GM12878 (cell line): Measurements from ENCODE around the gene FAR2. TPM values are rescaled to one million over a fixed set of nuclear protein-coding genes. Genes with fewer than 3 reads are reported as not detected.

ENCODE experiments used
- ATAC-seq: fragments of 200-7000 bp; cut with Tn5 transposase; 3 replicates; pipeline ENCODE4 v1.9.1; 2020; ENCODE audit warnings: mild to moderate bottlenecking, moderate library complexity
- BruUV-seq: library from RNA; stranded (reverse); fragments of 400-500 nt; replicated peaks from 2 replicates; lab custom pipeline; 2021; lab: Mats Ljungman, UMichigan
- CTCF ChIA-PET: fragments of 300-600 bp; sonication (Branson Sonifier 250); formaldehyde crosslinking; extraction: SDS; loops from one replicate; lab custom pipeline; 2021; ENCODE audit warnings: inconsistent platforms; lab: Yijun Ruan, JAX
- POLR2A ChIA-PET: fragments of 350-600 bp; formaldehyde crosslinking; extraction: SDS; loops from one replicate; lab custom pipeline; 2021; ENCODE audit warnings: inconsistent platforms; lab: Charles Lee
- RAD21 ChIA-PET: fragments of 300-600 bp; sonication (Branson Sonifier 250); formaldehyde crosslinking; loops from one replicate; lab custom pipeline; 2023; ENCODE audit warnings: antibody characterized with exemption; ENCODE audit not compliant: unreplicated experiment; lab: Charles Lee
- SMC1A ChIA-PET: fragments of 300-600 bp; sonication (Branson Sonifier 250); formaldehyde crosslinking; loops from one replicate; lab custom pipeline; 2023; ENCODE audit not compliant: unreplicated experiment, uncharacterized antibody; lab: Charles Lee
- DNase-seq: peaks from one replicate; pipeline ENCODE4 v3.0.0-alpha.2; 2011; ENCODE audit warnings: low read depth, low spot score
- FAIRE-seq: peaks from 3 replicates; lab custom pipeline; 2011; peaks lifted over from hg19 to GRCh38; lab: Jason Lieb, UNC
- H2AFZ ChIP-seq: 2 replicates; pipeline ENCODE4 v1.6.0; 2011; ENCODE audit warnings: low read depth, low read length, control low read depth; ENCODE audit not compliant: control insufficient read depth
- H3K27ac ChIP-seq: 2 replicates; pipeline ENCODE4 v1.5.1; 2011; ENCODE audit warnings: control low read depth; ENCODE audit not compliant: control insufficient read depth, insufficient read depth
- H3K27me3 ChIP-seq, 2 experiments: replicated peaks in 1 of 2; 2 replicates each; pipeline versions ENCODE4 v1.6.0 to v1.6.1; 2011; ENCODE audit warnings: low read length in 1 of 2; ENCODE audit not compliant: control insufficient read depth in 2 of 2, insufficient read depth in 2 of 2
- H3K36me3 ChIP-seq, 2 experiments: 2 replicates each; pipeline ENCODE4 v1.5.1; 2011; ENCODE audit warnings: low read length in 1 of 2; ENCODE audit not compliant: control insufficient read depth in 2 of 2, insufficient read depth in 2 of 2
- H3K4me1 ChIP-seq: 2 replicates; pipeline ENCODE4 v1.6.1; 2011; ENCODE audit warnings: mild to moderate bottlenecking, low read length, moderate library complexity, mixed read lengths; ENCODE audit not compliant: control insufficient read depth, insufficient read depth
- H3K4me2 ChIP-seq: 2 replicates; pipeline ENCODE4 v1.6.0; 2011; ENCODE audit warnings: control low read depth; ENCODE audit not compliant: control insufficient read depth, insufficient read depth
- H3K4me3 ChIP-seq: fragments of 200-600 bp; sonication (generic); 2 replicates; pipeline ENCODE4 v1.5.1; 2016
- H3K79me2 ChIP-seq: 2 replicates; pipeline ENCODE4 v1.6.0; 2011; ENCODE audit warnings: low read length; ENCODE audit not compliant: control insufficient read depth, insufficient read depth
- H3K9ac ChIP-seq: 2 replicates; pipeline ENCODE4 v1.8.0; 2011; ENCODE audit warnings: low read length, control low read depth, mixed read lengths; ENCODE audit not compliant: control insufficient read depth, insufficient read depth
- H3K9me3 ChIP-seq: replicated peaks from 3 replicates; pipeline ENCODE4 v1.5.1; 2011; ENCODE audit warnings: mild to moderate bottlenecking, low read length; ENCODE audit not compliant: control insufficient read depth, insufficient read depth
- H4K20me1 ChIP-seq: 2 replicates; pipeline ENCODE4 v1.6.0; 2011; ENCODE audit not compliant: control insufficient read depth, insufficient read depth
- BCL3 ChIP-seq: IDR thresholded peaks from 2 replicates; pipeline ENCODE4 v1.6.1; 2011; ENCODE audit warnings: borderline replicate concordance, low read depth, mild to moderate bottlenecking, moderate library complexity, low read length; ENCODE audit not compliant: insufficient read depth, poor library complexity, severe bottlenecking
- BHLHE40 ChIP-seq, 2 experiments: fragments of 450-650 bp in 1 of 2; IDR thresholded peaks; 2 replicates each; pipeline ENCODE4 v1.6.1; 2011 to 2017; ENCODE audit warnings: low read depth in 2 of 2, borderline replicate concordance in 1 of 2, improper control_type of control experiment in 1 of 2, low read length in 1 of 2, mild to moderate bottlenecking in 1 of 2
- IRF5 ChIP-seq: fragments of 450-650 bp; IDR thresholded peaks from 2 replicates; pipeline ENCODE4 v1.6.1; 2017; ENCODE audit warnings: borderline replicate concordance
- MAX ChIP-seq: IDR thresholded peaks from 2 replicates; pipeline ENCODE4 v1.6.1; 2012; ENCODE audit warnings: low read depth, low read length, improper control_type of control experiment
- SMARCA5 ChIP-seq: fragments of 450-650 bp; IDR thresholded peaks from 2 replicates; pipeline ENCODE4 v1.6.1; 2017; ENCODE audit warnings: mild to moderate bottlenecking
- TAF1 ChIP-seq: IDR thresholded peaks from 2 replicates; pipeline ENCODE4 v1.6.1; 2011; ENCODE audit warnings: mild to moderate bottlenecking, low read depth, low read length, borderline replicate concordance
- in situ Hi-C: fragments of 300-500 bp; cut with MboI; formaldehyde crosslinking; loops from 9 replicates; pipeline ENCODE4 v1.14.3; 2018; ENCODE audit warnings: mixed read lengths
- intact Hi-C: fragments of 100-400 bp; cut with micrococcal nuclease; formaldehyde crosslinking; loops from one replicate; pipeline ENCODE4 v1.14.2; 2022; ENCODE audit not compliant: unreplicated experiment
- polyA plus RNA-seq, 11 experiments: library from polyadenylated mRNA; depleted of rRNA in 4 of 11; unstranded in 6 of 11; stranded (reverse) in 5 of 11; fragments of >200 nt; fragmentation: Nextera tagmentation in 4 of 11; fragmentation: Illumina TruSeq in 1 of 11; extraction: Ambion mirVana in 4 of 11; extraction: Trizol in 1 of 11; gene quantifications; 1 replicate in 1 of 11; 2 replicates in 10 of 11; pipeline versions ENCODE4 v1.2.1 to v1.2.3, GENCODE V29; 2011 to 2016; ENCODE audit warnings: inconsistent platforms in 2 of 11, missing spikeins in 2 of 11, low read depth in 1 of 11
- total RNA-seq, 4 experiments: library from RNA; depleted of rRNA in 3 of 4; stranded (reverse); fragments of >200 nt in 3 of 4; fragmentation: Illumina TruSeq in 1 of 4; extraction: Trizol in 1 of 4; gene quantifications; 2 replicates each; pipeline versions ENCODE4 v1.2.1 to v1.2.3, GENCODE V29; 2013 to 2021

FAR2 gene
- total and polyA plus RNA-seq, 10 of the 15 experiments (the other 5 are each of a cell fraction or from before 2014, with no cell fraction given): 0.50 to 1.1 (median 0.65) TPM

- RAD21 ChIA-PET: no interaction called here
- no peaks in the 10 kb centered on the region for H3K36me3 ChIP-seq
- H3K79me2 ChIP-seq: no peaks in the 10 kb centered on the region
- FAIRE-seq (no peak), DNase-seq (no peak), ATAC-seq (no peak)
- in situ Hi-C loops: no loop called here
- no peak overlapping the region for H3K9ac ChIP-seq
- H3K27ac ChIP-seq: no peak overlapping the region
- intact Hi-C loops: no loop called here
- CTCF ChIA-PET: no interaction called here
- SMC1A ChIA-PET: interaction anchor here (1.4 kb wide), 1 partner anchor 53 kb away, joined by 3 read pairs; no protein-coding TSS in a partner anchor
- TF ChIP-seq BHLHE40 (IDR thresholded peaks at IDR 0.05; ENCODE audit: borderline replicate concordance in 1 of 2, low read depth in 2 of 2, low read length in 1 of 2): no peak
- no peak for TF ChIP-seq SMARCA5
- TF ChIP-seq TAF1: no peak
- TF ChIP-seq BCL3: no peak
- TF ChIP-seq MAX: no peak
- TF ChIP-seq IRF5: no peak
- no peaks in the 10 kb centered on the region for H3K27me3 ChIP-seq
- H4K20me1 ChIP-seq: no peaks in the 10 kb centered on the region
- H3K9me3 ChIP-seq: no peaks in the 10 kb centered on the region; the same call in 2 of the 3 replicates
- H3K4me1 ChIP-seq: no peaks in the 10 kb centered on the region
- no peak overlapping the region for H2AFZ ChIP-seq
- no peak overlapping the region for H3K4me2 ChIP-seq
- no TSS peak for BruUV-seq
- no peak overlapping the region for H3K4me3 ChIP-seq
- POLR2A ChIA-PET: no interaction called here
These were observed 115.3 kb downstream of the FAR2 start for GRCh38 chr12:29264424-29264823.
